ENCODE data around the gene NCAM1.
"Not testable (repeated sequence)": the region's sequence is repeated elsewhere in the genome, so short reads cannot be mapped to it uniquely, and the experiment has no call there.

Gene NCAM1

GRCh38 chr11:113022262-113022661 is 61.0 kb downstream of the NCAM1 start:
- DNase-seq = no peak

DNA sequence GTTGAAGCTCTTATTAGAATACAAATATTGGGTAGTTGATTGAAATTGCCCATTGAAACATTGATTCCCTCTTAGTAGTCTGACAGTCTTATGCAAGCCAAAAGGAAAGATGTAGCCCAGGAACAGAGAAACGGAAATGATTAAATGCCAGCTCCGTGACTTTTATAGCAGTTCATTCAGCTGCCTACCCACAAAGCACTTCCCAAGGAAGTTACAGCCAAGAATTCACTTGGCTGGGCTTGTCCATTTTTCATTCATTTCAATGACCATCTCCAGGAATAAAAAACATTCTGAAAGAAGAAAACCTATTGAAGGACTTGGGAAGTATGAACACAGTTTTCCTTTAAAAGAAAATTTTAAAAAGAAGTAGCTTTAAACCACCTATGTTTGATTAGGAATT is 62.0 kb downstream of the NCAM1 start:
- DNase-seq = no peak

- DNase-seq = no peak
Observed at GRCh38 chr11:113023986-113024385, 62.8 kb downstream of the NCAM1 start.

DNA sequence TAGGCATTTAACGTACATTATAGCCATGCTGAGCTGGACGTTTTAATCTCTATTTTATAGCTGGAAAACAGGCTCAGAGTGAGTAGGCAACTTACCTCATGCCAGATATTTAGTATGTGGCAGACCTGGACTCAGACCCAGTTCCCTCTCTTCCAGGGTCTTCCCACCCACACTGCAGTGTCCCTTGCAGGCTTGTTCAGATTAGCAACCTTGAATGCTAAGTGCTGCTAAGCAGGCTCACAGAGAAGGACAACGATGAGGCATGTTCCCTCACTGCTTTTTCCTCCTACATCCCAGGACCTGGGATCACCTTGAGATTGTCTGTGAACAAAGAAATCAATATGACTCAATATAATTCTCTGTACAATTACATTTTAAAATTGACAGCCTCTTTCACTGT is 65.6 kb downstream of the NCAM1 start:
- DNase-seq = no peak

- DNase-seq = no peak
Observed at GRCh38 chr11:113034576-113034975, 73.4 kb downstream of the NCAM1 start.

GRCh38 chr11:113035708-113036107 is 74.5 kb downstream of the NCAM1 start:
- DNase-seq = no peak

DNA sequence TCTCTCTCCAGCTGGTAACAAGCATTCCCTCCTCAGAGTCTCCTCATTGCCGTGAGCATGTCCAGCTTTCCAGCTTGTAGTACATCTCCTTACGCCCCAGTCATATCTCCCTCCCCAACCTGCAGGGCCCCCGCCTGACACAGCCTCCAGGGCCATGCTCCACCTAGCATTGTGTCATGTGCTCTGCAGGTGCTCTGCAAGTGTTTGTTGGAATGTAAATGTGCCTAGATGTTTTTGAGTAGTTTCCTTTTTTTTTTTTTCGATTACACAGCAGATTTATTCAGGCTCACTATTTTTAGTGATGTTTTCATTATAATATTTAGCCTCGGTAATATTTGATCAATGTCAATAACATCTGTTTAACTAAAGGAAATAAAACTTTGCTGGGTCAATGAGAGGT is 82.5 kb downstream of the NCAM1 start:
- no peak for DNase-seq

DNA sequence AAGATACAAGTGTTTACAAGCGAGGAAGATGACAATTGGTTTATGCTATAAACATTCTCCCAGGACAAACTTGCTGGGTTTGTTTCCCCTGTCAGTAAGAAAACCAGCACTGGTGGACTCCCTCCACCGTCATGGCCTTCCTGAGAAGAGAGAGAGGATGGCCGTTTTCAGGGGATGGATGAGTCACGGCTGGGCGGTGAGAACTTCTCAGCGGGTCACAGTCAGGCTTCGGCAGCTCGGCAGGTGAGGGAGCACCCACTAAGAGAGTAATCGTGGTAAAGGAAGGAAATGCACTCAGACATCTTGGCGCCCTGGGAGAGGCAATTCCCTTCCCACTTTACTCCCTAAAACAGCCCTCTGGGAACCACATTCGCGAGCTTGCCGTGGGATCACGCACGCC is 83.9 kb downstream of the NCAM1 start:
- DNase-seq = no peak

DNA sequence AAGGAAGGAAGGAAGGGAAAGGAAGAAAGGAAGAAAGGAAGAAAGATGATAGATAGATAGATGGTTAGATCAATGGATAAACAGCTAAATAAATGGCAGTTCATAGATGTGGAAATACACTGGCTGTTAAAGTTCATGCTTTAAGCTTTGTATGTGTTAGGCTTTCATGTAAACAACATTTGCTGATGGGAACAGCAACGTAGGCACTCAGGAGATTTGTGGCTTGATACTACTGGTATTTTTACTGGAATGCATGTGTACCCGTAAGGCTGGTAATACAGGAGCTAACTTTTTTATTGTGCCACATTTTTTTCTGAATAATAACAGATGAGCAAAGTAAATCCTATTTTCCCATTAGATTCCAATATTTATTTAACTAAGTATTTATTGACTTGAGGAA is 85.6 kb downstream of the NCAM1 start:
- no peak for DNase-seq

DNA sequence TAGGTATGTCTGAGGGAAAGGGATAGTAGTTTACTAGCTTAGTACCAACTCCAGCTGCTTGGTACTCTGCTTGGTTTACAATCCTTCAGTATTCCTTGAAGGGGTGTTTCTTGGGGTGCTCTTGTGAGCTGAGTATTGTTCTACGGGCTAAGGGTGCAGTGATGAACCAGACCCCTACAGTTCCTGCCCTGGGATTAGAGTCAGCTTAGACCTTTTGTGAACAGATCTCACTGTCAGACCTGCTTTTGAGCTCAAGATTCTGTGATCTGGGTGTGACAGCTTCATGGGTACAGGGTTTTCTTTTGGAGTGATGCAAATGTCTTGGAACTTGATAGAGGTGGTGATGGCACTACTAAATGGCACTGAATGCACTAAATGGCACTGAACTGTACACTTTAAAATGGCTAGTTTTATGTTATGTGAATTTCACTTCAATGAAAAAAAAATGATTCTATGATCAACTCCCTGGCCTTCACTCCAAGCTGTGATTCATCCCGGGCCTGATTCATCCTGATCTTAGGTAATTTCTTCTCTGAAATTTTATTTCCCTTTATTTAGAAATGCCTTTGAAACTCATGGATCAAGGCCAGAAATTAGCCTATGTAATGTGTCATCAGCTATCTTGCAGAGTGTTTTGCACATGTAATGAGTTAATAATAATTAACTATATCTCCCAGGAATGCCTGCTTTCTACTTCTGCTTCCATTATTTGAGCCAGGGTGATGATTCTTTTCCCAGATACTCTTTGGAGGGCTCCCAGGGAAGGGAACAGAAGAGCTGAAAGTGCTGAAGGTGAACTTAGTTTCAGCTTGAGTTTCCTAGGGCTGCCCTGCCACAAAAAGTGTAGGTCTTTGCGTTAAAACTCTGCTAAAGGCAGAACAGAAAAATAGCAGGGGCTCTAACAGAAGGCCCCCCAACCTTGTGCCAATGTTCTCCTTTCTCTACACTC is 87.9 kb downstream of the NCAM1 start:
- DNase-seq = no peak

DNA sequence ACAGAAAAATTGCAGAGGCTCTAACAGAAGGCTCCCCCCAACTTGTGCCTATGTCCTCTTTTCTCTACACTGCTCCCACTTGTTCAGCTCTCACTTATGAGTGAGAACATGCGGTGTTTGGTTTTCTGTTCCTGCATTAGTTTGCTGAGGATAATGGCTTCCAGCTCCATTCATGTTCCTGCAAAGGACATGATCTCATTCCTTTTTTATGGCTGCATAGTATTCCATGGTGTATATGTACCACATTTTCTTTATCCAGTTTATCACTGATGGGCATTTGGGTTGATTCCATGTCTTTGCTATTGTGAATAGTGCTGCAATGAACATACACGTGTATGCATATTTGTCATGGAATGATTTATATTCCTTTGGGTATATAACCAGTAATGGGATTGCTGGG is 91.8 kb downstream of the NCAM1 start:
- not testable (repeated sequence) for DNase-seq

DNA sequence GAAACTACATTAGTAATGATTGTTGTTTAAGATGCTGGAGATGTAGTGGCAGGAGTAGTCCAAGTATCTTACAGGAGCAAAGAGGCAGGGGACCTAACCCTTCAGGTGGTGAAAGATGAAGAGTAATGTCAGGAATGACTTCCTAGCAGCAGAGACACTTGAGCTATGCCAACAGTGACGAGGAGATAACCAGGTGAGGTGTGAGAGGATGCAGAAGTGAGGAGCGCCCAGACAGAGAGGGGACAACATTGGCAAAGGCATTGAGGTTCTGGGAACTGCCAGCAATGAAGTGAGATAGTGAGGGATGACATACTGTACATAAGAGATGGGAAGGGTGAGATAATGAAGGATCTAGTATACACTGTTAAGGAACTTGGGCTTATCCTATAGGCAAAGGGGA is 95.8 kb downstream of the NCAM1 start:
- no peak for DNase-seq

GRCh38 chr11:113059548-113059947 is 98.3 kb downstream of the NCAM1 start:
- no peak for DNase-seq

DNA sequence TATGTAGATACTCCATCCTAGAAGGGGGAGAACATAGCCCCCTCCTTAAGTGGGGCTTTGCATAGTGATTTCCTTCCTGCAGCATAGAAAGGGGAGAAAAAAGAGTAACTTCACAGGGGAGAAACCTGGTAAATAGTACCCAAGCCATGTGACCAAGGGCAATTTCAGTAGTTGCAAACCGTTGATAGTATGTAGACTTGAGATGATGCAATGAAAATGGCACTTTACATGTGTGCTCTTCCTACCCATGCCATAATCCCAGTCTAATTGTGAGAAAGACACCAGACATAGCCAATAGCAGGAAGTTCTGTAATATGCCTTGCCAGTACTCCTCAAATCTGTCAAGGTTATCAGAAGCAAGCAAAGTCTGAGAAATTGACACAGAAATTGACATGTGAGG is 104.1 kb downstream of the NCAM1 start:
- no peak for DNase-seq

GRCh38 chr11:113072237-113072858 is 111.1 kb downstream of the NCAM1 start:
- DNase-seq = no peak

DNA sequence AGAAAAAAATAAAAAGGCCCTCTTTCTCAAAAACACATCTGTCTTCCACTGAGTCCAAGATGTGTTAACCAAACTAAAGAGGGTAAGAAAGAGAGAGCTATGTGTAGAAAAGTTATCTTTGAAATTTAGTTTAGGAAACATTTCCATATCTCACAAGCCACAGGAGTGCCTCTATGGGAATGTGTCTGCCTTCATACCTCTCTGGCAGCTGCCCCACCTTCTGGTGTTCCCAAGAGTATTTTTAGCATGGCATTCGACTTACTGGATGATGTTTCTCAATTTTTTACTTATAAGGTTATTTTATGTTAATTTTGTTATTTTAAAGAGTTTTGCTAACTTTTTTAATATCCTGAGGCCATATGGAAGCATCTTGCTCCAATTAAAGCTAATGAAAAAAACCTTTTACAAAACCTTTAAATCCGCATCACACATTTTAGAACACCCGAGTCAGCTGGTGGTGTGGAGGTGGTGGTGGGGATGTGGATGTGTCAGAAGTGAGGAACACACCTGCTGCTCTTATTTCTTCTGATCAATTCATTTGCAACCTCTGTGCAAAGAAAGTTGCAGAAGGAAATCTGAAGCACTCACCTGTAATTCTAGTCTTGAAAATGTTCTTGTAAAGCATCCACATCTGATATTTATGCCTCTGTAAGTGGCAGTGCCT is 112.2 kb downstream of the NCAM1 start:
- DNase-seq = no peak

GRCh38 chr11:113075586-113076095 is 114.4 kb downstream of the NCAM1 start:
- DNase-seq = no peak

- DNase-seq = no peak
Observed at GRCh38 chr11:113077379-113077778, 116.2 kb downstream of the NCAM1 start.

DNA sequence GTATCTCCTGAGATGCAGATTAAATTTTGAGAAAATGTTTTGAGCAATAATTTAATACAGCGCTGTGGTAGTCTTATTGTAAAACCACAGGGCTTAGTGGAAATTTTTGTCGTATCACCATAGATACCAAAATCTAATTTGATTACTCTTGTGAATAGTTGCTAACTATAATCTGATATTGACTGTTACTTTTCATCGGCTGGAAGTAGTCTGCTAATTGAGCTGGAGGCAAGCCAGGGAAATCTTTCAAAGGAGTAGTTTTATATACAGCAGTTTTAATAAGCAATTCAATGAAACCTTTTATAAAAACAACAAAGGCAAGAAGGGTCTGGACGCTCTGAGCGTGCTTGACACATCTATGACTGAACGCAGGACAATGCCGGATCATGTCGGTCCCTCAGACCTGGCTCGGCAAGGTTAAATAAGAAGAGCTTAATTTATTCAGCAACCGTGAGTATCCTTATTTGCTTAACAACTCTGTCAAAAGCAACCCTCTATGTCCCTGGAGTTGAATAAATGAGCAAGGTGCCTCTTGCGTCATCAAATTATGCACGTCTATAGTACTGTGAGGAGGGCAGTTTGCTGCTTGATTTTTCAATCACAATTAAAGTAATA is 121.2 kb downstream of the NCAM1 start:
- DNase-seq = no peak

- DNase-seq = no peak
Observed at GRCh38 chr11:113083571-113083970, 122.4 kb downstream of the NCAM1 start.

GRCh38 chr11:113084297-113084696 is 123.1 kb downstream of the NCAM1 start:
- no peak for DNase-seq

DNA sequence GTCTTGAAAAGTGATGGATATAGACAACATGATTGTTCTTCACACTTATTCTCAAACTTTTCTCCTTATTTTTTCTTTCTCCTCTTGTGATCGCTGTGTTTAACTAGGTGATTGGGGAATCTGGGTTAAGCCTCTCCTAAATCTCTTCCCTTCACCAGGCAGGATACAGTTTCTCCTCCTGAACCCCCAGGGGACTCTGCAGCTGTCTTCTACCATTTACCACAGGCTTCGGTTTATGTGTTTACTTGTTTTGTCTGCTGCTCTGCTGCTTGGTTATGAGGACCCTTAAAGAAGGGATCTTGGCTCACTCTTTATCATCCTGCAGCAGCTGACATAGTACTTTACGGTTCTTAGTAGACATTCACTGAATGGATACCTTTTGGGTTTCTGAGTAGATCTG is 124.2 kb downstream of the NCAM1 start:
- DNase-seq = no peak

DNA sequence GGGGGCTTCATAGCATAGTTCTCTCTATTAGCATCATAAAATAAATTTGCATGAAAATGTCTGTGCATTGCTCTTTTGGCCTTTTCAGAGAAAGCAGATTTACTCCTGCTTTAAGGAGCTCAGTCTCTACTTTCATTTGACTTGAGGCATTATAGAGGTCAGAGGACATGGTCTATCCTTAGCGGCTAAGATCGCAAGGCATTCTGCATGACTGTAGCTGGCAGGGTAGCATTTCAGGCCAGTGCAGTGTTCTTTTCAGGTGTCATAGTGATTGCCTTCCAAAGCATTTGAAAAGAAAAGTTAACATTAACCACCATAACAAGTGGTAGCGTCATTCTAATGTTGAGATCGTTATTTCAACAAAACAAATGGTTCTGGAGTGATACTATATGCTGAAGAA is 126.5 kb downstream of the NCAM1 start:
- DNase-seq = no peak

Measured in SHP77 treated with DMSO at 0.1 percent for 48 hours (cell line).